ENCODE data around the gene KIF26B.

- TF ChIP-seq CTCF (IDR thresholded peaks at IDR 0.05; ENCODE audit: low read depth, low read length) (no peak), POLR2A (IDR thresholded peaks at IDR 0.05; ENCODE audit: extremely low read depth, insufficient read length) (no peak)
Measured at GRCh38 chr1:245475961-245476516, 321.3 kb downstream of the KIF26B start.

All from NB4 (cell line).